Activated naive CD8-positive, alpha-beta T cell treated with anti-CD3 and anti-CD28 coated beads for 36 hours (primary cell): Measurements from ENCODE around the gene FSHB. TPM values are rescaled to one million over a fixed set of nuclear protein-coding genes. Genes with fewer than 3 reads are reported as not detected.
A peak's percentile ranks its signal among the peaks of the same experiment; 100 is the strongest.
"Not testable (repeated sequence)": the region's sequence is repeated elsewhere in the genome, so short reads cannot be mapped to it uniquely, and the experiment has no call there.

ENCODE experiments used
- DNase-seq: peaks from one replicate; pipeline ENCODE4 v3.0.0; 2021
- H3K27ac Mint-ChIP-seq: one replicate; pipeline ENCODE4 v1.8.0; 2022; ENCODE audit warnings: mild to moderate bottlenecking, moderate library complexity, mixed read lengths
- H3K27me3 Mint-ChIP-seq: one replicate; pipeline ENCODE4 v1.8.0; 2022; ENCODE audit warnings: mild to moderate bottlenecking, mixed read lengths
- H3K36me3 Mint-ChIP-seq: one replicate; pipeline ENCODE4 v1.8.0; 2021; ENCODE audit warnings: mild to moderate bottlenecking, mixed read lengths
- H3K4me1 Mint-ChIP-seq: one replicate; pipeline ENCODE4 v1.8.0; 2021; ENCODE audit warnings: mixed read lengths
- H3K4me3 Mint-ChIP-seq: one replicate; pipeline ENCODE4 v1.8.0; 2022; ENCODE audit warnings: mild to moderate bottlenecking, moderate library complexity, mixed read lengths
- H3K9me3 Mint-ChIP-seq: one replicate; pipeline ENCODE4 v1.8.0; 2022; ENCODE audit warnings: mixed read lengths
- total RNA-seq, 2 experiments: library from RNA; stranded (reverse); gene quantifications; one replicate each; pipeline ENCODE4 v1.2.3, GENCODE V29; 2021

The FSHB gene
- total RNA-seq = not detected

GRCh38 chr11:30230714-30231113 lies at the start of gene FSHB:
Gene FSHB, plus strand, starts transcription at chr11:30231014. Its CDS starts 889 bp downstream, at chr11:30231903.
- Mint-ChIP-seq H3K27me3 (peaks cover 6% of the 10 kb centered on the region), H3K4me3 (no peak within 1 kb of the TSS), H3K27ac (no peak within 1 kb of the TSS), H3K4me1 (no peaks in the 10 kb centered on the region), H3K36me3 (no peaks in the 10 kb centered on the region), H3K9me3 (no peaks in the 10 kb centered on the region)
- no peak for DNase-seq

- H3K9me3 Mint-ChIP-seq = peaks cover 16% of the 10 kb centered on the region
- no peaks in the 10 kb centered on the region for H3K27me3 Mint-ChIP-seq
- no peak for DNase-seq
Observed at GRCh38 chr11:30186748-30187147, 44.1 kb upstream of the FSHB start.

DNA sequence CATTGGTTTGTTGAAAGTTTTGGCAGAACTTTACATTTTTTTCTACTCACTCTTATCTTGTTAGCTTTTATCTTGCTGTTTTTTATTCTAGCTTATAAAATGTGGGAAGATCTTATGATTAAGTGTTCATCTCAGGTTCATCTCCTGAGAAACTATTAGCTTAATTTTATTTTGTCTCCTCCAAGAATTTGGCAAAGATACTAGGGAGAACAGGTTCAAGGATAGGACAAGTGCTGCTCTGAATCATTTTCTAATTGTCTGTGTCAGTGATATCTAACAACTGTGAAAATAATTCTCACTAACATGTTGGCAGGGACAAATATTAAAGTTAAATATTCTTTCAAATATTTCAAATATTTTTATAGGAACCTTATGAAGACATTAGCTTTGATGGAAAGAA lies 38.2 kb upstream of the FSHB start:
- Mint-ChIP-seq H3K4me3 (no peak overlapping the region), H3K36me3 (no peaks in the 10 kb centered on the region), H3K9me3 (no peaks in the 10 kb centered on the region), H3K27ac (no peak overlapping the region), H3K4me1 (no peaks in the 10 kb centered on the region), H3K27me3 (no peaks in the 10 kb centered on the region)
- DNase-seq = no peak

More at GRCh38 chr11:30186748-30187147, 44.1 kb upstream of the FSHB start:
- Mint-ChIP-seq H3K36me3 (no peaks in the 10 kb centered on the region), H3K27ac (no peak overlapping the region), H3K4me3 (no peak overlapping the region), H3K4me1 (no peaks in the 10 kb centered on the region)

- Mint-ChIP-seq H3K27me3 (no peaks in the 10 kb centered on the region), H3K36me3 (no peaks in the 10 kb centered on the region), H3K4me3 (no peak overlapping the region)
Observed at GRCh38 chr11:30196400-30197206, 34.2 kb upstream of the FSHB start.

GRCh38 chr11:30197869-30198268 lies 32.9 kb upstream of the FSHB start:
- Mint-ChIP-seq H3K4me1 (no peaks in the 10 kb centered on the region), H3K27me3 (no peaks in the 10 kb centered on the region), H3K27ac (no peak overlapping the region), H3K9me3 (no peaks in the 10 kb centered on the region), H3K36me3 (no peaks in the 10 kb centered on the region), H3K4me3 (no peak overlapping the region)
- DNase-seq = no peak

More at GRCh38 chr11:30196400-30197206, 34.2 kb upstream of the FSHB start:
- H3K4me1 Mint-ChIP-seq = no peaks in the 10 kb centered on the region
- no peak overlapping the region for H3K27ac Mint-ChIP-seq
- peak; percentile 31 for DNase-seq
- no peaks in the 10 kb centered on the region for H3K9me3 Mint-ChIP-seq

DNA sequence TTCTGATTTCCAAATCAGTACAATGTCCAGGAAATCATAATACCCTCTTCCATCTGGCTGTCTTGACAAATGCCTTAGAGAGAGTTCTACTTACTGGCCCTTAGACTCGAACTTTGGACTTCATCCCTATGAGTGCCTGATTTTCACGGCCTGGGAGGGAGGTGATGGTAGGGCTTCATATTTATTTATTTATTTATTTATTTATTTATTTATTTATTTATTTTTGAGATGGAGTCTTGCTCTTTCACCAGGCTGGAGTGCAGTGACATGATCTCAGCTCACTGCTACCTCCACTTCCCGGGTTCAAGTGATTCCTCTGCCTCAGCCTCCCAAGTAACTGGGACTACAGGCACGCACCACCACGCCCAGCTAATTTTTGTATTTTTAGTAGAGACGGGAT lies 27.8 kb upstream of the FSHB start:
- not testable (repeated sequence) for DNase-seq, H3K9me3 Mint-ChIP-seq, H3K4me3 Mint-ChIP-seq, H3K4me1 Mint-ChIP-seq, H3K27me3 Mint-ChIP-seq, H3K36me3 Mint-ChIP-seq, H3K27ac Mint-ChIP-seq

GRCh38 chr11:30203850-30204249 lies 27.0 kb upstream of the FSHB start:
- H3K27ac Mint-ChIP-seq = no peak overlapping the region

GRCh38 chr11:30206249-30206996 lies 24.4 kb upstream of the FSHB start:
- Mint-ChIP-seq H3K27me3 (no peaks in the 10 kb centered on the region), H3K27ac (no peak overlapping the region), H3K4me1 (peaks cover 9% of the 10 kb centered on the region), H3K4me3 (no peak overlapping the region), H3K9me3 (no peaks in the 10 kb centered on the region), H3K36me3 (no peaks in the 10 kb centered on the region)
- DNase-seq = no peak

More at GRCh38 chr11:30203850-30204249, 27.0 kb upstream of the FSHB start:
- no peaks in the 10 kb centered on the region for H3K27me3 Mint-ChIP-seq
- no peak overlapping the region for H3K4me3 Mint-ChIP-seq
- H3K36me3 Mint-ChIP-seq = no peaks in the 10 kb centered on the region
- no peaks in the 10 kb centered on the region for H3K9me3 Mint-ChIP-seq
- DNase-seq = no peak
- H3K4me1 Mint-ChIP-seq = peaks cover 9% of the 10 kb centered on the region

DNA sequence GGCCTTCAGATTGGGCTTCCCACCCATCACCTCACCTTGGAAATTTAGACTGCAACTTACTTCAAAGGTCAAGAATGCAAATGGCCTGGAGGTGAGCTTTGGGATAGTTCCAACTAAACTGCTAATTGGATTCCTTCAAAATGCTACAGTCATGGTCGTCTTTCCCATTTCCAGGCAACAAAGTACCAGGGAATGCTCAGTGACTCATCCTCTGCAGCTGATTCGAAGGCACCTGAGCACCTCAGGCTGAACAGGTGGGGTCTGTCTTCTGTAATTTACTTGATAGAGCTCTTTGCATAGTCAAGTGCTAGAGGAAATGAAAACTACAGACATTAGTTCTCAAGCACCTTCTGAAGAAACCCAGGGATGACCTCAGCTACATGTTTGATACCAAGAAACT lies 20.5 kb upstream of the FSHB start:
- Mint-ChIP-seq H3K9me3 (no peaks in the 10 kb centered on the region), H3K36me3 (no peaks in the 10 kb centered on the region), H3K27me3 (no peaks in the 10 kb centered on the region), H3K4me3 (no peak overlapping the region), H3K4me1 (peaks cover 9% of the 10 kb centered on the region), H3K27ac (no peak overlapping the region)
- no peak for DNase-seq

GRCh38 chr11:30216534-30216933 lies 14.3 kb upstream of the FSHB start:
- Mint-ChIP-seq H3K4me3 (no peak overlapping the region), H3K27ac (no peak overlapping the region), H3K36me3 (no peaks in the 10 kb centered on the region), H3K27me3 (no peaks in the 10 kb centered on the region), H3K4me1 (no peaks in the 10 kb centered on the region), H3K9me3 (no peaks in the 10 kb centered on the region)
- DNase-seq = no peak

- DNase-seq = no peak
- Mint-ChIP-seq H3K4me1 (no peaks in the 10 kb centered on the region), H3K27me3 (no peaks in the 10 kb centered on the region), H3K4me3 (no peak overlapping the region), H3K27ac (no peak overlapping the region), H3K9me3 (no peaks in the 10 kb centered on the region), H3K36me3 (no peaks in the 10 kb centered on the region)
Observed at GRCh38 chr11:30218278-30218677, 12.5 kb upstream of the FSHB start.

DNA sequence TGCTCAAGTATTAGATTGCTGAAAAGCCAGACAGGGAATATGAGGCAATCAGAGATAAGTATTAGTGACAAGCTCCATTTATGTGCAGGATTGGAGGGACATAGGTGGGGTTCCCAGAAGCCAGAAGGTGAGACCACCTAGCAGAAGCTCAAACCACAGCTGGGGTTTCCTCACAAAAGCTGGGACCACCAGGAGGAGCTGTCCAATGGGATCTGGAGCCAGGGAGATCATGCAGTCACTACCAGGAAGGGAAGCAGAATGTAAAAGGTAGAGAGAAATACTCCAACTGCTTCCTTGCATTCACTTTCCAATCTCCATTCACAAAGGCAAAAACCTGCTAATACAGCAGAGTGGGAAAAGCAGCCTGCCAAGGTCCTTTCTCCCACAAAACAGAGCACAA lies 5.2 kb upstream of the FSHB start:
- Mint-ChIP-seq H3K4me1 (no peaks in the 10 kb centered on the region), H3K4me3 (no peak overlapping the region), H3K9me3 (no peaks in the 10 kb centered on the region), H3K36me3 (no peaks in the 10 kb centered on the region), H3K27ac (no peak overlapping the region), H3K27me3 (peaks cover 6% of the 10 kb centered on the region)
- no peak for DNase-seq

DNA sequence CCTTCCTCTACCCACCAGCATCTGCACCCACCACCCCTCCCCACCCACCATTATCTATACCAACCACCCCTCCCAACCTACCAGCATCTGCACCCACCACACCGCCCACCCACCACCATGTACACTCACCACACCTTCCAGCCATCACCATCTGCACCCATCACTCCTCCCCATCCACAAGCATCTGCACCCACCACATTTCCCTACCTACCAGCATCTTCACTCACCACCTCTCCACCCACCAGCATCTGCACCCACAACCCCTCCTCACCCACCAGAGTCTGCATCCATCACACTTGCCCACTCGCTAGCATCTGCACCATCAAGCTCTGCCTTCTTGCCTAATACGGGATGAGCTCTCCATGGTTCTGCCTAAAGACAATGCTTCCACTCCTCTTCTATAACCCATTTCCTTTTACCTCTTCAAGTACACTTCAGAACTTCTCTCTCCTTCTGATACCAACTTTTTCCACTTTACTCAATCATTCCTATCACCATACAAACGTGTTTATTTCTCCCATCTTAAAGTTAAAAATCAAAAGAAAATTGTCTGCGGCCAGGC lies 2.4 kb upstream of the FSHB start:
- H3K4me3 Mint-ChIP-seq = no peak overlapping the region
- H3K36me3 Mint-ChIP-seq = no peaks in the 10 kb centered on the region
- DNase-seq = no peak
- H3K27ac Mint-ChIP-seq = no peak overlapping the region
- no peaks in the 10 kb centered on the region for H3K4me1 Mint-ChIP-seq
- H3K9me3 Mint-ChIP-seq = no peaks in the 10 kb centered on the region
- H3K27me3 Mint-ChIP-seq = peaks cover 6% of the 10 kb centered on the region

DNA sequence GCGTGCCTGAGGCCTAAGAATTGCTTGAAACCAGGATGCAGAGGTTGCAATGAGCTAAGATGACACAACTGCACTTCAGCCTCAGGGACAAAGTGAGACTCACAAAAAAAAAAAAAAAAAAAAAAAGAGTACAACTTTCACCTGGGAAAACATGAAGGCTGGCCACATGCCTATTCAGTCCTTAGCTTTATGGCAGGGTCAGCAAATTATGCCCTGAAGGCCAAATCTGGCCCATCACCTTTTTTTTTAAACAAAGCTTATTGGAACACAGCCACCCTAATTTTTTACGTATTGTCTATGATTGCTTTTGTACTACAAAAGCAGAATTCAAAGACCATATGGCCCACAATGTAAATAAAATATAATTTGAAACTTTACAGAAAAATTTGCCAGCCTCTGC lies 8.2 kb downstream of the FSHB start:
- Mint-ChIP-seq H3K36me3 (no peaks in the 10 kb centered on the region), H3K9me3 (no peaks in the 10 kb centered on the region), H3K27me3 (no peaks in the 10 kb centered on the region), H3K4me1 (peaks cover 1% of the 10 kb centered on the region), H3K27ac (no peak overlapping the region), H3K4me3 (no peak overlapping the region)
- no peak for DNase-seq

DNA sequence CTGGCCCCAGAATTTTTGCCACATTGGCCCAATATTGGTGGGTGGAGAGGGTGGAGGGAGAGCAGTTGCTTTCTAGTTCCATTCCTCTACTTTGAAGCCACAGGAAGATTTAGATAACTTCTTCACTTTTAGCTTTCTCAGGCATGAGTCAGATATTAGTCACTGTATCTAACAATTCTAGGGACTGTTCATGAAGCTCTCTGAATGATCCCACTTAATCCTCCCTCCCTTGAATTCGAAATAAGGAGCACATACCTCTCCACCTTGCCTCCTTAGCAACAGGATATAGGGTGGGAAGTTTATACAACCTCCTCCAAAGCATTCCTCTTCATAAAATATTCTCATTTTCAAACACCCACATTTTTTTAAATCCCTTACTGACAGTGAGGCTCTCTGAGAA lies 13.5 kb downstream of the FSHB start:
- no peak for DNase-seq
- no peak overlapping the region for H3K27ac Mint-ChIP-seq
- no peaks in the 10 kb centered on the region for H3K9me3 Mint-ChIP-seq
- H3K4me3 Mint-ChIP-seq = no peak overlapping the region
- H3K4me1 Mint-ChIP-seq = peaks cover 3% of the 10 kb centered on the region
- no peaks in the 10 kb centered on the region for H3K36me3 Mint-ChIP-seq
- peaks cover 12% of the 10 kb centered on the region for H3K27me3 Mint-ChIP-seq
